ENCODE data around the gene HEXIM2. TPM values are rescaled to one million over a fixed set of nuclear protein-coding genes. Genes with fewer than 3 reads are reported as not detected.

HEXIM2 gene, protein sequence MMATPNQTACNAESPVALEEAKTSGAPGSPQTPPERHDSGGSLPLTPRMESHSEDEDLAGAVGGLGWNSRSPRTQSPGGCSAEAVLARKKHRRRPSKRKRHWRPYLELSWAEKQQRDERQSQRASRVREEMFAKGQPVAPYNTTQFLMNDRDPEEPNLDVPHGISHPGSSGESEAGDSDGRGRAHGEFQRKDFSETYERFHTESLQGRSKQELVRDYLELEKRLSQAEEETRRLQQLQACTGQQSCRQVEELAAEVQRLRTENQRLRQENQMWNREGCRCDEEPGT
- total RNA-seq: 1 to 10 TPM; 5.3 to 8.4 TPM

- Mint-ChIP-seq H3K27ac (peak within 1 kb of the TSS; percentile 96), H3K4me1 (peaks cover 39% of the 10 kb centered on the region), H3K36me3 (ENCODE audit: low read depth) (peaks cover 21% of the 10 kb centered on the region), H3K27me3 (no peaks in the 10 kb centered on the region), H3K4me3 (peak within 1 kb of the TSS; percentile 99), H3K9me3 (no peaks in the 10 kb centered on the region)
- ChIA-PET POLR2A (interaction anchor here (0.9 to 2.8 kb wide), 4 partner anchors 10 to 43 kb away, joined by 3 to 24 read pairs (median 7); partner anchors contain the start of gene HEXIM1), CTCF (interaction anchor here (0.9 to 9.4 kb wide), 9 partner anchors 10 to 156 kb away, joined by 3 to 154 read pairs (median 7); partner anchors contain the start of genes ACBD4, HEXIM1 and MAP3K14)
- DNase-seq: peak; percentile 98
These were observed at the start of gene HEXIM2 for GRCh38 chr17:45161288-45162024. TSS of gene HEXIM2 (plus strand) at chr17:45161875. CDS start at chr17:45162794, 919 bp downstream.

GRCh38 chr17:45112559-45113423, 48.9 kb upstream of the HEXIM2 start:
- ChIA-PET POLR2A (no interaction called here), CTCF (interaction anchor here (1.1 kb wide), 1 partner anchor 37 kb away, joined by 4 read pairs; no protein-coding TSS in a partner anchor)
- Mint-ChIP-seq H3K4me1 (no peaks in the 10 kb centered on the region), H3K36me3 (ENCODE audit: low read depth) (no peaks in the 10 kb centered on the region), H3K4me3 (no peak overlapping the region), H3K9me3 (no peaks in the 10 kb centered on the region), H3K27me3 (no peaks in the 10 kb centered on the region), H3K27ac (no peak overlapping the region)
- DNase-seq: no peak

DNA sequence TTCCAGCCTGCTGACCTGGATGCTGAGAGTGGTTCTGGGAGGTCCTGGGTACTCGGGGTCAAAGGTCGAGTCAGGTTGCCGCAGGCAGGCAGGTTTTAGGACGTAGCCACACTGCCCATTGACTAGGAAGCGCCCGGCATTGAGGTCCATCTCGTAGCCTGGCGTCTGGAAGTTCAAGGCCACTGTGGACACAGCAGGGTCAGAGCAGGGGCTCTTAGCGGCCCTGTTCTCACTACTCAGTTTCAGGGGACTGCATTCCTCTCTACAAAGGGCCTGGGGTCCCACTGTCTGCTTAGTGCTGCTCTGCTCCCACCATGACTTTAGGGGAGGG, 48.3 kb upstream of the HEXIM2 start:
- Mint-ChIP-seq H3K27me3 (no peaks in the 10 kb centered on the region), H3K9me3 (no peaks in the 10 kb centered on the region), H3K4me3 (no peak overlapping the region), H3K4me1 (no peaks in the 10 kb centered on the region), H3K36me3 (ENCODE audit: low read depth) (no peaks in the 10 kb centered on the region), H3K27ac (no peak overlapping the region)
- ChIA-PET POLR2A (no interaction called here), CTCF (interaction anchor here (1.7 kb wide), 1 partner anchor 22 kb away, joined by 7 read pairs; the partner anchor contains the start of gene ACBD4)
- no peak for DNase-seq

DNA sequence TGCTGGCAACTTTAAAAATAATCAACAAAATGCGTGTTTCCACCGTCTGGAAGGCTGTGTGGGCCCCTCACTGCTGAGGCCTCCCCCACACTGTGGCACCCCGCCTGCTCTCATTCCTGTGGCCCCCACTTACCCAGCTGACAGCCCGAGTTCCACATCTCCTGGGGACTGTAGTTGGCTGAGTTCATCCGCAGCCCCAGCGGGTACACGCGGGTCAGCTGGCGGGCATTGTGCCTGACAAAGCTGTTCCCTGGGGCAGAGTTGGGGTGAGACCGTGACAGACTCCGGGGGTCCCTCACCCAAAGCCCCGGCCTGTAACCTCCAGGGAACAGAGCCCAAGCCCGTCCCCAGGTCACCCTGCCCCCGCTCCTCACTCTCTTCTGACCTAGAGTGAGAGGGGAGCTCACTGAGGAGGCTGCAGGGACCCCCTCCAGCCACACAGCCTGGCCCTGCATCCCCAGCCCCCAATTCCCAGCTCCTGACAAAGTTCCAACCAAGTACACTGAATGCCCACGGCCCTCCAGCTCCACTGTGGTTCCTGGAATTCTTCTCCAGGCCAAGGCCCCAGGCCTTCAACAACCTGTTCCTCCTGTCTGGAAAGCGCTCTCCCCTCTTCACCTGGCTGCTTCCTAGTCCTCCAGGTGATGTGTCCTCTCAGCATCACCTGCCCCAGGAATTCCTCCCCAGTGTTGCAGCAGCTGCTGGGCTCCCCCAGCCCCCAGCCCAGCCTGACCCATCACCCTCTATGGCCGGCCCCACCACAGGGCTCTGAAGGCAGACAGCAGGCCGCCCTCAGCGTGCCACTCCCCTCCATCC, 47.4 kb upstream of the HEXIM2 start:
- ChIA-PET CTCF (interaction anchor here (1.4 to 1.7 kb wide), 2 partner anchors 21 to 58 kb away, joined by 3 to 7 read pairs; partner anchors contain the start of gene ACBD4), POLR2A (no interaction called here)
- no peaks in the 10 kb centered on the region for H3K9me3 Mint-ChIP-seq
- H3K4me3 Mint-ChIP-seq: no peak overlapping the region
- no peaks in the 10 kb centered on the region for H3K4me1 Mint-ChIP-seq
- H3K27me3 Mint-ChIP-seq: no peaks in the 10 kb centered on the region
- H3K36me3 Mint-ChIP-seq (ENCODE audit: low read depth): no peaks in the 10 kb centered on the region
- no peak for DNase-seq
- no peak overlapping the region for H3K27ac Mint-ChIP-seq

- Mint-ChIP-seq H3K27me3 (no peaks in the 10 kb centered on the region), H3K4me3 (no peak overlapping the region), H3K27ac (no peak overlapping the region), H3K9me3 (no peaks in the 10 kb centered on the region), H3K4me1 (no peaks in the 10 kb centered on the region), H3K36me3 (ENCODE audit: low read depth) (no peaks in the 10 kb centered on the region)
- ChIA-PET CTCF (interaction anchor here (1.4 to 1.7 kb wide), 2 partner anchors 20 to 57 kb away, joined by 3 to 7 read pairs; partner anchors contain the start of gene ACBD4), POLR2A (no interaction called here)
- DNase-seq: no peak
These were observed 46.6 kb upstream of the HEXIM2 start for GRCh38 chr17:45115015-45115625.

- DNase-seq: no peak
- H3K9me3 Mint-ChIP-seq: no peaks in the 10 kb centered on the region
- H3K27me3 Mint-ChIP-seq: no peaks in the 10 kb centered on the region
- POLR2A ChIA-PET: no interaction called here
- CTCF ChIA-PET: interaction anchor here (1.4 kb wide), 2 partner anchors 10 to 57 kb away, joined by 3 read pairs; no protein-coding TSS in a partner anchor
- H3K4me3 Mint-ChIP-seq: no peak overlapping the region
- H3K27ac Mint-ChIP-seq: no peak overlapping the region
- H3K4me1 Mint-ChIP-seq: no peaks in the 10 kb centered on the region
- H3K36me3 Mint-ChIP-seq (ENCODE audit: low read depth): no peaks in the 10 kb centered on the region
These were observed 45.8 kb upstream of the HEXIM2 start for GRCh38 chr17:45115871-45116270.

GRCh38 chr17:45116434-45117016, 45.1 kb upstream of the HEXIM2 start:
- no peaks in the 10 kb centered on the region for H3K9me3 Mint-ChIP-seq
- no peaks in the 10 kb centered on the region for H3K36me3 Mint-ChIP-seq (ENCODE audit: low read depth)
- DNase-seq: no peak
- peaks cover 3% of the 10 kb centered on the region for H3K27me3 Mint-ChIP-seq
- no peak overlapping the region for H3K27ac Mint-ChIP-seq
- H3K4me3 Mint-ChIP-seq: no peak overlapping the region
- ChIA-PET POLR2A (no interaction called here), CTCF (interaction anchor here (1.0 to 4.0 kb wide), 5 partner anchors 10 to 19 kb away, joined by 3 to 33 read pairs (median 3); partner anchors contain the start of genes ACBD4 and PLCD3)
- H3K4me1 Mint-ChIP-seq: no peaks in the 10 kb centered on the region

- Mint-ChIP-seq H3K4me1 (no peaks in the 10 kb centered on the region), H3K27ac (no peak overlapping the region), H3K9me3 (no peaks in the 10 kb centered on the region), H3K4me3 (no peak overlapping the region), H3K27me3 (peaks cover 7% of the 10 kb centered on the region), H3K36me3 (ENCODE audit: low read depth) (no peaks in the 10 kb centered on the region)
- no peak for DNase-seq
- CTCF ChIA-PET: interaction anchor here (1.0 to 4.0 kb wide), 6 partner anchors 11 to 18 kb away, joined by 3 to 33 read pairs (median 4); partner anchors contain the start of genes ACBD4 and PLCD3
- POLR2A ChIA-PET: no interaction called here
These were observed 44.3 kb upstream of the HEXIM2 start for GRCh38 chr17:45117334-45117733.

DNA sequence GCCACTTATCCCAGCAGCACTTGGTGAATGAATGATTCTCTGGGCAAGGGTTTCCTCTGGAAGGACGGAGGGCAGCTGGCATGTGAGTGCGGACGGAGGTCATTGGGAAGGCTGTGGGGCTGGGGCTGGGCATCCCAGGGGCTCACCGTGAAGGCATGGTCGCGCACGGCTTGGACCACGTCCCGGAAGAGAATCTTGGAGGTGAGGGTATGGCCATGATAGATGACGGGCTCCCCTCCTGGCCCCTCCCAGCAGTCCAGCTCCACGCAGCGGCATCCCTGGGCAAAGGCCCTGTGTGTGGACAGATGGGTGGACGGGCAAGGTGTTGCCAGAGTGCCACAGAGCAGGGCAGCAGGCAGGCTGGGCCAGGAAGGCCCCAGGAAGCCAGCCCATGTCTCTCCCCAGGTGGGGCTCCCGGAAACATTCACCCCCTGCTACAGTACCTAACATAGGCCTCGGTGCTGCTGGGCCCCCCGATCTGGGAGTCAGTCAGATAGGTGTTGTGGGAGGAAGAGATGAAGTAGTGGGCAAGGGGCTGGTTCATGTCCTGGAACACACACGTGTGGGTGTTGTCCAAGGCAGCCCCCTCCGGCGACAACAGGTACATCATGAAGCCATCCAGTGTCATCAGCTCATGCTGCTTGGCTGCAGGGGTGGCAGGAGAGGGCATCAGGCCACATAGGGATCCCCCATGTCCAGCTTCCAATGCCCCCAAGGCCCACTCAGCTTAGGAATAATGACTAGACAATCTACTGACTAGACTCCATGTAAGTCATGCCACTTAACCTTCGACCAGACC, 43.6 kb upstream of the HEXIM2 start:
- H3K27ac Mint-ChIP-seq: no peak overlapping the region
- ChIA-PET CTCF (interaction anchor here (0.7 to 4.0 kb wide), 7 partner anchors 9 to 96 kb away, joined by 3 to 33 read pairs (median 6); partner anchors contain the start of genes ACBD4 and PLCD3), POLR2A (interaction anchor here (0.6 kb wide), 1 partner anchor 44 kb away, joined by 3 read pairs; the partner anchor contains the start of gene HEXIM2)
- H3K36me3 Mint-ChIP-seq (ENCODE audit: low read depth): no peaks in the 10 kb centered on the region
- H3K4me3 Mint-ChIP-seq: no peak overlapping the region
- no peaks in the 10 kb centered on the region for H3K9me3 Mint-ChIP-seq
- H3K27me3 Mint-ChIP-seq: peaks cover 7% of the 10 kb centered on the region
- no peaks in the 10 kb centered on the region for H3K4me1 Mint-ChIP-seq
- no peak for DNase-seq

GRCh38 chr17:45118691-45119090, 43.0 kb upstream of the HEXIM2 start:
- Mint-ChIP-seq H3K9me3 (no peaks in the 10 kb centered on the region), H3K27me3 (peaks cover 7% of the 10 kb centered on the region), H3K27ac (no peak overlapping the region), H3K36me3 (ENCODE audit: low read depth) (no peaks in the 10 kb centered on the region), H3K4me3 (no peak overlapping the region), H3K4me1 (no peaks in the 10 kb centered on the region)
- POLR2A ChIA-PET: interaction anchor here (0.6 kb wide), 1 partner anchor 43 kb away, joined by 3 read pairs; the partner anchor contains the start of gene HEXIM2
- CTCF ChIA-PET: interaction anchor here (0.7 to 4.0 kb wide), 7 partner anchors 8 to 96 kb away, joined by 3 to 33 read pairs (median 6); partner anchors contain the start of gene ACBD4
- DNase-seq: no peak

All from activated CD4-positive, alpha-beta T cell treated with anti-CD3 and anti-CD28 coated beads, Interleukin-2, amount 10 ng/mL, durations not matched to agents 7 days and 5 days (primary cell).